ENCODE results near the gene NOPCHAP1. TPM values are rescaled to one million over a fixed set of nuclear protein-coding genes. Genes with fewer than 3 reads are reported as not detected.

The NOPCHAP1 gene
- total RNA-seq: 1 to 10 TPM; 2.5 to 5.0 (median 3.3) TPM

- H3K27me3 ChIP-seq: no peaks in the 10 kb centered on the region
- ATAC-seq (peak; percentile 99 to 100), DNase-seq (peak; percentile 80 to 87)
- in situ Hi-C loops (cut with MboI; ENCODE audit: low sequenced_read_pairs in 4 of 4): no loop called here
- no peaks in the 10 kb centered on the region for H3K36me3 ChIP-seq
- TF ChIP-seq, protein P1, sequence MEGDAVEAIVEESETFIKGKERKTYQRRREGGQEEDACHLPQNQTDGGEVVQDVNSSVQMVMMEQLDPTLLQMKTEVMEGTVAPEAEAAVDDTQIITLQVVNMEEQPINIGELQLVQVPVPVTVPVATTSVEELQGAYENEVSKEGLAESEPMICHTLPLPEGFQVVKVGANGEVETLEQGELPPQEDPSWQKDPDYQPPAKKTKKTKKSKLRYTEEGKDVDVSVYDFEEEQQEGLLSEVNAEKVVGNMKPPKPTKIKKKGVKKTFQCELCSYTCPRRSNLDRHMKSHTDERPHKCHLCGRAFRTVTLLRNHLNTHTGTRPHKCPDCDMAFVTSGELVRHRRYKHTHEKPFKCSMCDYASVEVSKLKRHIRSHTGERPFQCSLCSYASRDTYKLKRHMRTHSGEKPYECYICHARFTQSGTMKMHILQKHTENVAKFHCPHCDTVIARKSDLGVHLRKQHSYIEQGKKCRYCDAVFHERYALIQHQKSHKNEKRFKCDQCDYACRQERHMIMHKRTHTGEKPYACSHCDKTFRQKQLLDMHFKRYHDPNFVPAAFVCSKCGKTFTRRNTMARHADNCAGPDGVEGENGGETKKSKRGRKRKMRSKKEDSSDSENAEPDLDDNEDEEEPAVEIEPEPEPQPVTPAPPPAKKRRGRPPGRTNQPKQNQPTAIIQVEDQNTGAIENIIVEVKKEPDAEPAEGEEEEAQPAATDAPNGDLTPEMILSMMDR (IDR thresholded peaks at IDR 0.05 in 4 of 5, conservative IDR thresholded peaks at IDR 0.05 in 1 of 5): no peak
- TF ChIP-seq POLR2A (IDR thresholded peaks at IDR 0.05): peak in 1 of 2 donors; percentile 31
- H3K4me3 ChIP-seq: peak within 1 kb of the TSS; percentile 74 to 97 (median 86)
- peaks cover 11 to 16% of the 10 kb centered on the region in 2 donors for H3K4me1 ChIP-seq
- H3K9me3 ChIP-seq: no peaks in the 10 kb centered on the region
- intact Hi-C loops (cut with DNase I; ENCODE audit: low total_unique reads): loop anchor here (1.0 to 5.0 kb wide), 2 partner anchors 28 to 251 kb away; partner anchors contain the start of genes APPL2 and SLC41A2
- peak within 1 kb of the TSS; percentile 67 to 85 (median 81) for H3K27ac ChIP-seq
Observed at GRCh38 chr12:104986022-104986941, at the start of gene NOPCHAP1. Gene NOPCHAP1 (plus strand): TSS chr12:104986316. CDS start chr12:104986353, 37 bp downstream.

DNA sequence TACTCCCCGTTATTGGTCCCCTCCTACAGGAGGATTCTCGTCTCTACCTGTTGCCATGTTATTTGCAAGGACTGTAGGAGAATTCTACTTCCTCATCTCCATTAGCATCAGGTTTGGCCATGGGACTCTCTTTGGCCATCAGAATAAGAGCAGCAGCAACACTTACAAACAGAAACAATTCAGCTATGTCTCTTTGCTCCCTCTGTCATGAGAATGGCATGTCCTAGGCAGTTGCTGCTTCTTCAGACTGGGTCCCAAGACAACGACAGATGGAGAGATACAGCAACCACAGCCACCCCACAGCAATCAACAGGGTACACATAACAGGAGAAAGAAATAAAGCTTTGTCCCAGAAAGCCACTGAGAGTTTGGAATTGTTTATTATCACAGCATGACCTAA is 47.7 kb upstream of the NOPCHAP1 start:
- TF ChIP-seq, protein P1 (IDR thresholded peaks at IDR 0.05 in 4 of 5, conservative IDR thresholded peaks at IDR 0.05 in 1 of 5): no peak
- no peak for TF ChIP-seq POLR2A (IDR thresholded peaks at IDR 0.05)
- intact Hi-C loops (cut with DNase I; ENCODE audit: low total_unique reads): no loop called here
- Histone ChIP-seq H3K4me3 (no peak overlapping the region), H3K4me1 (no peaks in the 10 kb centered on the region), H3K9me3 (no peaks in the 10 kb centered on the region), H3K27me3 (no peaks in the 10 kb centered on the region), H3K27ac (no peak overlapping the region), H3K36me3 (no peaks in the 10 kb centered on the region)
- in situ Hi-C loops (cut with MboI; ENCODE audit: low sequenced_read_pairs in 4 of 4): no loop called here
- ATAC-seq (no peak), DNase-seq (no peak)

GRCh38 chr12:104939089-104939488 is 47.0 kb upstream of the NOPCHAP1 start:
- Histone ChIP-seq H3K4me1 (no peaks in the 10 kb centered on the region), H3K36me3 (no peaks in the 10 kb centered on the region), H3K4me3 (no peak overlapping the region), H3K27me3 (no peaks in the 10 kb centered on the region), H3K9me3 (no peaks in the 10 kb centered on the region), H3K27ac (no peak overlapping the region)
- DNase-seq: no peak
- intact Hi-C loops (cut with DNase I; ENCODE audit: low total_unique reads): no loop called here
- no peak for ATAC-seq
- TF ChIP-seq POLR2A (IDR thresholded peaks at IDR 0.05): no peak
- TF ChIP-seq, protein P1 (IDR thresholded peaks at IDR 0.05 in 4 of 5, conservative IDR thresholded peaks at IDR 0.05 in 1 of 5): no peak
- in situ Hi-C loops (cut with MboI; ENCODE audit: low sequenced_read_pairs in 4 of 4): no loop called here

DNA sequence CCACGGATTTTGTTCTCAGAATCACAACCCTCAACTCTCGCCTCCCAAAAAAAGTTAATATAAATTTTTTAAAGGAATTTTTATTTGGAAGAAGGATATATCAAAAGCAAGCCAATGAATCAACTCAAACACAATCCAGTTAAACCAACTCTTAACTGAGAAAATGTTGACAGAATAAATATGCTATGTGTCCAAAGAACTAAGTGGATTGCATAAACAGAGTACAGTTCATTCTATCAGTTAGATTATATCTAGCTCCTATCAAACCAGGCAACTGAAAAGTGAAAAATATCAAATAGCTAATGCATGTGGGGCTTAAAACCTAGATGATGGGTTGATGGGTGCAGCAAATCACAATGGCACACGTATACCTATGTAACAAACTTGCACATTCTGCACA is 44.7 kb upstream of the NOPCHAP1 start:
- in situ Hi-C loops (cut with MboI; ENCODE audit: low sequenced_read_pairs in 4 of 4): no loop called here
- Histone ChIP-seq H3K4me1 (no peaks in the 10 kb centered on the region), H3K27ac (no peak overlapping the region), H3K27me3 (no peaks in the 10 kb centered on the region), H3K9me3 (no peaks in the 10 kb centered on the region), H3K36me3 (no peaks in the 10 kb centered on the region), H3K4me3 (no peak overlapping the region)
- TF ChIP-seq, protein P1 (IDR thresholded peaks at IDR 0.05 in 4 of 5, conservative IDR thresholded peaks at IDR 0.05 in 1 of 5): no peak
- TF ChIP-seq POLR2A (IDR thresholded peaks at IDR 0.05): no peak
- no peak for DNase-seq
- intact Hi-C loops (cut with DNase I; ENCODE audit: low total_unique reads): no loop called here
- ATAC-seq: no peak
